Measurements from ENCODE around the gene CFAP74.

CFAP74 gene

GRCh38 chr1:1976031-1976430 is 27.6 kb downstream of the CFAP74 start:
- no peak for TF ChIP-seq CTCF (IDR thresholded peaks at IDR 0.05; ENCODE audit: control extremely low read depth, extremely low read depth, low read depth, missing control alignments)
- CTCF ChIA-PET = no interaction called here
- POLR2A ChIA-PET = no interaction called here
- no peak for DNase-seq (ENCODE audit: extremely low spot score)

GRCh38 chr1:1975535-1975934 is 28.1 kb downstream of the CFAP74 start:
- ChIA-PET CTCF (no interaction called here), POLR2A (no interaction called here)
- TF ChIP-seq CTCF (IDR thresholded peaks at IDR 0.05; ENCODE audit: control extremely low read depth, extremely low read depth, low read depth, missing control alignments) = no peak
- DNase-seq (ENCODE audit: extremely low spot score) = no peak

- no peak for DNase-seq (ENCODE audit: extremely low spot score)
These were observed 28.8 kb downstream of the CFAP74 start for GRCh38 chr1:1974834-1975233.

GRCh38 chr1:1973716-1974642 is 29.6 kb downstream of the CFAP74 start:
- TF ChIP-seq CTCF (IDR thresholded peaks at IDR 0.05; ENCODE audit: control extremely low read depth, extremely low read depth, low read depth, missing control alignments) = no peak
- ChIA-PET POLR2A (no interaction called here), CTCF (no interaction called here)
- DNase-seq (ENCODE audit: extremely low spot score) = no peak

More at GRCh38 chr1:1974834-1975233, 28.8 kb downstream of the CFAP74 start:
- CTCF ChIA-PET = no interaction called here
- POLR2A ChIA-PET = no interaction called here
- TF ChIP-seq CTCF (IDR thresholded peaks at IDR 0.05; ENCODE audit: control extremely low read depth, extremely low read depth, low read depth, missing control alignments) = no peak

- CTCF ChIA-PET = no interaction called here
These were observed 30.4 kb downstream of the CFAP74 start for GRCh38 chr1:1972976-1973715.

GRCh38 chr1:1971688-1972087 is 31.9 kb downstream of the CFAP74 start:
- ChIA-PET CTCF (no interaction called here), POLR2A (no interaction called here)
- no peak for TF ChIP-seq CTCF (IDR thresholded peaks at IDR 0.05; ENCODE audit: control extremely low read depth, extremely low read depth, low read depth, missing control alignments)
- DNase-seq (ENCODE audit: extremely low spot score) = no peak

More at GRCh38 chr1:1972976-1973715, 30.4 kb downstream of the CFAP74 start:
- POLR2A ChIA-PET = no interaction called here
- DNase-seq (ENCODE audit: extremely low spot score) = no peak
- TF ChIP-seq CTCF (IDR thresholded peaks at IDR 0.05; ENCODE audit: control extremely low read depth, extremely low read depth, low read depth, missing control alignments) = no peak
